Colonic mucosa (tissue), 4 donors: ENCODE data around the gene CCDC150. TPM values are rescaled to one million over a fixed set of nuclear protein-coding genes. Genes with fewer than 3 reads are reported as not detected.
"Not testable (repeated sequence)": the region's sequence is repeated elsewhere in the genome, so short reads cannot be mapped to it uniquely, and the experiment has no call there.

ENCODE experiments used
- DNase-seq: peaks from one replicate; pipeline ENCODE4 v3.0.0-alpha.2; 2020
- H3K27ac ChIP-seq: fragments of 200-600 bp; one replicate; pipeline ENCODE4 v1.8.0; 2021
- H3K27me3 ChIP-seq: fragments of 200-600 bp; one replicate; pipeline ENCODE4 v1.8.0; 2021
- H3K36me3 ChIP-seq: fragments of 200-600 bp; one replicate; pipeline ENCODE4 v1.8.0; 2021
- H3K4me1 ChIP-seq: fragments of 200-600 bp; one replicate; pipeline ENCODE4 v1.8.0; 2021; ENCODE audit warnings: mild to moderate bottlenecking
- H3K4me3 ChIP-seq: fragments of 200-600 bp; one replicate; pipeline ENCODE4 v1.8.0; 2021
- H3K9ac ChIP-seq, 2 donors: one replicate each; pipeline ENCODE4 v1.7.0; 2013; ENCODE audit warnings: control low read depth in 2 of 2, low read depth in 2 of 2, low read length in 2 of 2
- H3K9me3 ChIP-seq: fragments of 200-600 bp; one replicate; pipeline ENCODE4 v1.8.0; 2021
- intact Hi-C: fragments of 100-400 bp; cut with DNase I; formaldehyde crosslinking; loops from one replicate; pipeline ENCODE4 v1.14.1; 2022
- total RNA-seq, 2 donors: library from RNA; stranded (reverse); fragmentation: NEBNext Ultra II Directional in 1 of 2; extraction: Animal tissue kit (Norgen Biotek cat#: 25700) in 1 of 2; gene quantifications; one replicate each; pipeline ENCODE4 v1.2.1, GENCODE V29; 2021
- TF ChIP-seq, protein P1 (sequence below): fragments of 200-600 bp; IDR thresholded peaks from one replicate; pipeline ENCODE4 v1.8.0; 2022; ENCODE audit warnings: antibody characterized with exemption, mild to moderate bottlenecking
- donor health status: healthy.
- donor health status: DM: no; HTN: no; CAD: no.
- donor health status: DM: no; HTN: no; CAD: no.

CCDC150 gene
- total RNA-seq, 2 donors from 2014 or later = 3.8 to 10.3 TPM

- H3K9me3 ChIP-seq = no peaks in the 10 kb centered on the region
- no peaks in the 10 kb centered on the region for H3K27me3 ChIP-seq
- H3K9ac ChIP-seq = no peak overlapping the region
- H3K4me1 ChIP-seq = no peaks in the 10 kb centered on the region
- no peaks in the 10 kb centered on the region for H3K36me3 ChIP-seq
- no peak overlapping the region for H3K27ac ChIP-seq
- TF ChIP-seq, protein P1, sequence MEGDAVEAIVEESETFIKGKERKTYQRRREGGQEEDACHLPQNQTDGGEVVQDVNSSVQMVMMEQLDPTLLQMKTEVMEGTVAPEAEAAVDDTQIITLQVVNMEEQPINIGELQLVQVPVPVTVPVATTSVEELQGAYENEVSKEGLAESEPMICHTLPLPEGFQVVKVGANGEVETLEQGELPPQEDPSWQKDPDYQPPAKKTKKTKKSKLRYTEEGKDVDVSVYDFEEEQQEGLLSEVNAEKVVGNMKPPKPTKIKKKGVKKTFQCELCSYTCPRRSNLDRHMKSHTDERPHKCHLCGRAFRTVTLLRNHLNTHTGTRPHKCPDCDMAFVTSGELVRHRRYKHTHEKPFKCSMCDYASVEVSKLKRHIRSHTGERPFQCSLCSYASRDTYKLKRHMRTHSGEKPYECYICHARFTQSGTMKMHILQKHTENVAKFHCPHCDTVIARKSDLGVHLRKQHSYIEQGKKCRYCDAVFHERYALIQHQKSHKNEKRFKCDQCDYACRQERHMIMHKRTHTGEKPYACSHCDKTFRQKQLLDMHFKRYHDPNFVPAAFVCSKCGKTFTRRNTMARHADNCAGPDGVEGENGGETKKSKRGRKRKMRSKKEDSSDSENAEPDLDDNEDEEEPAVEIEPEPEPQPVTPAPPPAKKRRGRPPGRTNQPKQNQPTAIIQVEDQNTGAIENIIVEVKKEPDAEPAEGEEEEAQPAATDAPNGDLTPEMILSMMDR = no peak
- intact Hi-C loops = no loop called here
- no peak for DNase-seq
- H3K4me3 ChIP-seq = no peak overlapping the region
Observed at GRCh38 chr2:196725882-196726281, 86.4 kb downstream of the CCDC150 start.

DNA sequence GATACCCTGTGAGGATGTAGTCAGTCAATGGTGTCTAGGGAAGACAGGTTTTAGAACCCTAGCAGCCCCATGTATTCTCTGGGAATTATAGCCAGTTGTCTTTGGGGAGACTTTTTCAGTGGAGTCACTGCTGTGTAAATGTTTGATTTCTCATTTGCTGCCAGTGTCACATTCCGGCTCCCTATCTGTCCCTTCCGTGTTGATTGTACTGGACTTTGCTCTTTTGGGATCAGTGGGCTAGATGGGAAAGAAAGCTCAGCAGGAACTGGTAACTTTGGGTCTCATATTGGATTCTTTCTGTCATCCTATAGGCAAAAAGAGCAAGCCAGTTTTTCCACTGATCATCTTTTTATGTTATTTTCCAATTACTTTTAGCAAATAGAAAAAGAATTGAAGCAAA lies 89.9 kb downstream of the CCDC150 start:
- Histone ChIP-seq H3K27me3 (no peaks in the 10 kb centered on the region), H3K4me1 (no peaks in the 10 kb centered on the region), H3K4me3 (no peak overlapping the region), H3K9ac (no peak overlapping the region), H3K27ac (no peak overlapping the region), H3K36me3 (no peaks in the 10 kb centered on the region), H3K9me3 (no peaks in the 10 kb centered on the region)
- intact Hi-C loops = no loop called here
- no peak for DNase-seq
- TF ChIP-seq, protein P1 = no peak

- H3K36me3 ChIP-seq, H3K27me3 ChIP-seq, DNase-seq, H3K4me3 ChIP-seq, H3K4me1 ChIP-seq, H3K9ac ChIP-seq, H3K27ac ChIP-seq, intact Hi-C loops, H3K9me3 ChIP-seq: not testable (repeated sequence)
Observed at GRCh38 chr2:196736646-196737045, 97.1 kb downstream of the CCDC150 start.

GRCh38 chr2:196737046-196737445 lies 97.5 kb downstream of the CCDC150 start:
- Histone ChIP-seq H3K4me3 (no peak overlapping the region), H3K9me3 (no peaks in the 10 kb centered on the region), H3K27me3 (no peaks in the 10 kb centered on the region), H3K9ac (no peak overlapping the region), H3K27ac (no peak overlapping the region), H3K36me3 (no peaks in the 10 kb centered on the region), H3K4me1 (no peaks in the 10 kb centered on the region)
- DNase-seq = no peak
- TF ChIP-seq, protein P1 = no peak
- intact Hi-C loops = no loop called here

DNA sequence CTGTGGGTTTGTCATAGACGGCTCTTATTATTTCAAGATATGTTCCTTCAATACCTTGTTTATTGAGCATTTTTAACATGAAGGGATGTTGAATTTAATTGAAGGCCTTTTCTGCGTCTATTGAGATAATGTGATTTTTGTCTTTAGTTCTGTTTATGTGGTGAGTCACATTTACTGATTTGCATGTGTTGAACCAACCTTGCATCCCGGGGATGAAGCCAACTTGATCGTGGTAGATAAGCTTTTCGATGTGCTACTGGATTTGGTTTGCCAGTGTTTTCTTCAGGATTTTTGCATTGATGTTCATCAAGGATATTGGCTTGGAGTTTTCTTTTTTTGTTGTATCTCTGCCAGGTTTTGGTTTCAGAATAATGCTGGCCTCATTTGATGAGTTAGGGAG lies 99.5 kb downstream of the CCDC150 start:
- no peak for DNase-seq
- no peak overlapping the region for H3K9ac ChIP-seq
- no peaks in the 10 kb centered on the region for H3K27me3 ChIP-seq
- no peaks in the 10 kb centered on the region for H3K36me3 ChIP-seq
- H3K27ac ChIP-seq = no peak overlapping the region
- H3K9me3 ChIP-seq = no peaks in the 10 kb centered on the region
- H3K4me3 ChIP-seq = no peak overlapping the region
- TF ChIP-seq, protein P1 = no peak
- intact Hi-C loops = no loop called here
- H3K4me1 ChIP-seq = no peaks in the 10 kb centered on the region

DNA sequence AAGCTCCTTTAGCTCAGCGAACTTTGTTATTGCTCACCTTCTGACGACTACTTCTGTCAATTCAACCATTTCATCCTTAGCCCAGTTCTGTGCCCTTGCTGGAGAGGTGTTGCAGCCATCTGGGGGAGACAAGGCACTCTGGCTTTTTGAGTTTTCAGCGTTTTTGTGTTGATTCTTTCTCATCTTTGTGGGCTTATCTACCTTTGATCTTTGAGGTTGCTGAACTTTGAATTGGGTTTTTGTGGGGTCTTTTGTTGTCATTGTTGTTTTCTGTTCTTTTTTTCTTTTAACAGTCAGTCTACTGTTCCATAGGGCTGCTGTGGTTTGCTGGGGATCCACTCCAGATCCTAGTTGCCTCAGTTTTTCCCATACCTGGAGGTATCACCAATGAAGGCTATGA lies 102.7 kb downstream of the CCDC150 start:
- no peak for DNase-seq
- intact Hi-C loops = no loop called here
- TF ChIP-seq, protein P1 = no peak
- Histone ChIP-seq H3K9ac (no peak overlapping the region), H3K27me3 (no peaks in the 10 kb centered on the region), H3K27ac (no peak overlapping the region), H3K4me1 (no peaks in the 10 kb centered on the region), H3K36me3 (no peaks in the 10 kb centered on the region), H3K9me3 (no peaks in the 10 kb centered on the region), H3K4me3 (no peak overlapping the region)
